K562 (cell line): Measurements from ENCODE around the gene SLK. TPM values are rescaled to one million over a fixed set of nuclear protein-coding genes. Genes with fewer than 3 reads are reported as not detected.

Experiments
- ATAC-seq: fragments of 200-7000 bp; cut with Tn5 transposase; 3 replicates; pipeline ENCODE4 v1.9.1; 2020; ENCODE audit warnings: moderate library complexity
- BruUV-seq: library from RNA; stranded (reverse); fragments of 400-500 nt; replicated peaks from 2 replicates; lab custom pipeline; 2021; lab: Mats Ljungman, UMichigan
- CTCF ChIA-PET: fragments of 300-600 bp; formaldehyde crosslinking; extraction: SDS; loops from one replicate; lab custom pipeline; 2021; ENCODE audit warnings: low intra/inter-chr PET ratio; lab: Yijun Ruan, JAX
- POLR2A ChIA-PET: fragments of 300-600, 350-650 bp; sonication (Branson Sonifier 250); formaldehyde crosslinking; extraction: SDS; loops from one replicate; lab custom pipeline; 2021; ENCODE audit warnings: antibody characterized with exemption, inconsistent platforms; lab: Yijun Ruan, JAX
- DNase-seq, 4 experiments: peaks; one replicate each; pipeline versions ENCODE4 v3.0.0 to v3.0.0-alpha.2; 2011 to 2018; ENCODE audit warnings: low spot score in 3 of 4, mixed read lengths in 3 of 4; ENCODE audit errors: extremely low read depth in 1 of 4
- FAIRE-seq: peaks from 2 replicates; lab custom pipeline; 2011; peaks lifted over from hg19 to GRCh38; lab: Jason Lieb, UNC
- H2AFZ ChIP-seq: 2 replicates; pipeline ENCODE4 v1.6.0; 2011; ENCODE audit warnings: low read depth, low read length, control low read depth, inconsistent platforms
- H3K27ac ChIP-seq: fragments of 200-600 bp; 3 replicates; pipeline ENCODE4 v1.8.0; 2011; ENCODE audit warnings: low read depth, mild to moderate bottlenecking, control low read depth, inconsistent platforms, low read length, moderate library complexity, mixed read lengths; ENCODE audit errors: extremely low read depth
- H3K27me3 ChIP-seq, 2 experiments: fragments of 300-600 bp in 1 of 2; 2 replicates in 1 of 2; 3 replicates in 1 of 2; pipeline versions ENCODE4 v1.6.0 to v1.8.0; 2011; ENCODE audit warnings: inconsistent platforms in 2 of 2, low read length in 2 of 2, mild to moderate bottlenecking in 1 of 2, mixed read lengths in 1 of 2, moderate library complexity in 1 of 2; ENCODE audit not compliant: control insufficient read depth in 2 of 2, insufficient read depth in 2 of 2
- H3K36me3 ChIP-seq: fragments of 300-600 bp; 3 replicates; pipeline ENCODE4 v1.8.0; 2011; ENCODE audit warnings: mild to moderate bottlenecking, low read length, inconsistent platforms; ENCODE audit not compliant: control insufficient read depth, insufficient read depth
- H3K4me1 ChIP-seq, 2 experiments: fragments of 200-600 bp in 1 of 2; replicated peaks in 1 of 2; 2 replicates in 1 of 2; 3 replicates in 1 of 2; pipeline versions ENCODE4 v1.5.1 to v1.8.0; 2011; ENCODE audit warnings: inconsistent platforms in 2 of 2, low read length in 2 of 2, mild to moderate bottlenecking in 1 of 2, mixed read lengths in 1 of 2, moderate library complexity in 1 of 2; ENCODE audit not compliant: control insufficient read depth in 2 of 2, insufficient read depth in 2 of 2
- H3K4me2 ChIP-seq: 2 replicates; pipeline ENCODE4 v1.6.1; 2011; ENCODE audit warnings: low read length, control low read depth, inconsistent platforms, mixed read lengths; ENCODE audit not compliant: insufficient read depth
- H3K4me3 ChIP-seq: fragments of 200-600 bp; sonication (generic), shearing (Covaris generic); 2 replicates; pipeline ENCODE4 v1.5.1; 2016; ENCODE audit warnings: control low read depth, inconsistent platforms
- H3K79me2 ChIP-seq: fragments of 200-600 bp; 3 replicates; pipeline ENCODE4 v1.8.0; 2011; ENCODE audit warnings: low read length, inconsistent platforms; ENCODE audit not compliant: control insufficient read depth, insufficient read depth
- H3K9ac ChIP-seq, 2 experiments: 2 replicates each; pipeline versions ENCODE4 v1.6.0 to v1.6.1; 2011; ENCODE audit warnings: low read depth in 2 of 2, low read length in 2 of 2, control low read depth in 1 of 2, inconsistent platforms in 1 of 2, mild to moderate bottlenecking in 1 of 2, mixed read lengths in 1 of 2; ENCODE audit not compliant: insufficient read depth in 1 of 2
- H3K9me1 ChIP-seq: one replicate; pipeline ENCODE4 v1.6.0; 2011; ENCODE audit warnings: inconsistent platforms, mild to moderate bottlenecking, low read length, moderate library complexity; ENCODE audit not compliant: control insufficient read depth, insufficient read depth
- H3K9me3 ChIP-seq: replicated peaks from 2 replicates; pipeline ENCODE4 v1.5.1; 2011; ENCODE audit warnings: low read depth, low read length, inconsistent platforms; ENCODE audit not compliant: control insufficient read depth, insufficient read depth
- H4K20me1 ChIP-seq: replicated peaks from 2 replicates; pipeline ENCODE4 v1.6.1; 2011; ENCODE audit warnings: low read length, inconsistent platforms, mixed read lengths; ENCODE audit not compliant: control insufficient read depth, insufficient read depth
- ETV5 ChIP-seq: sonication (generic); formaldehyde crosslinking; IDR thresholded peaks from 2 replicates; pipeline ENCODE4 v1.4.0; 2020; ENCODE audit warnings: low read depth, mild to moderate bottlenecking, missing genetic modification reagents
- SMAD1 ChIP-seq: fragments of 150-350 bp; IDR thresholded peaks from 2 replicates; pipeline ENCODE4 v1.6.1; 2014; ENCODE audit warnings: low read length, low read depth; ENCODE audit not compliant: partially characterized antibody
- WGBS: fragments of 100-300 bp; shearing (Covaris generic); methylation state at CpG from one replicate; pipeline ENCODE4 v1.1.6; 2016; ENCODE audit warnings: low coverage, mixed read lengths; ENCODE audit not compliant: insufficient coverage; ENCODE audit errors: missing lambda C conversion rate; 5-methylcytosine and 5-hydroxymethylcytosine counted together
- in situ Hi-C: fragments of 300-500 bp; cut with MboI; formaldehyde crosslinking; loops from 4 replicates; pipeline ENCODE4 v1.15.0; 2018; ENCODE audit warnings: inconsistent platforms, mixed read lengths
- intact Hi-C: fragments of 100-400 bp; cut with micrococcal nuclease; formaldehyde crosslinking; loops from 2 replicates; pipeline ENCODE4 v1.14.2; 2022
- polyA plus RNA-seq, 8 experiments: library from polyadenylated mRNA; depleted of rRNA in 4 of 8; stranded (reverse) in 5 of 8; unstranded in 3 of 8; fragments of >200 nt; fragmentation: Nextera tagmentation in 2 of 8; fragmentation: Illumina TruSeq in 1 of 8; extraction: Ambion mirVana in 2 of 8; extraction: Trizol in 1 of 8; gene quantifications; 2 replicates each; pipeline versions ENCODE4 v1.2.1 to v1.2.3, GENCODE V29; 2011 to 2014; ENCODE audit warnings: inconsistent platforms in 1 of 8, missing spikeins in 1 of 8
- total RNA-seq, 7 experiments: library from RNA; depleted of rRNA in 6 of 7; stranded (reverse); fragments of >200 nt in 6 of 7; fragmentation: Illumina TruSeq in 2 of 7; extraction: Trizol in 2 of 7; gene quantifications; 2 replicates each; pipeline versions ENCODE4 v1.2.1 to v1.2.3, GENCODE V29; 2011 to 2021; ENCODE audit warnings: low replicate concordance in 1 of 7

Gene SLK
- total and polyA plus RNA-seq, 9 of the 15 experiments (the other 6 are each of a cell fraction or from before 2014, with no cell fraction given): 8.2 to 40.0 (median 23.4) TPM

DNA sequence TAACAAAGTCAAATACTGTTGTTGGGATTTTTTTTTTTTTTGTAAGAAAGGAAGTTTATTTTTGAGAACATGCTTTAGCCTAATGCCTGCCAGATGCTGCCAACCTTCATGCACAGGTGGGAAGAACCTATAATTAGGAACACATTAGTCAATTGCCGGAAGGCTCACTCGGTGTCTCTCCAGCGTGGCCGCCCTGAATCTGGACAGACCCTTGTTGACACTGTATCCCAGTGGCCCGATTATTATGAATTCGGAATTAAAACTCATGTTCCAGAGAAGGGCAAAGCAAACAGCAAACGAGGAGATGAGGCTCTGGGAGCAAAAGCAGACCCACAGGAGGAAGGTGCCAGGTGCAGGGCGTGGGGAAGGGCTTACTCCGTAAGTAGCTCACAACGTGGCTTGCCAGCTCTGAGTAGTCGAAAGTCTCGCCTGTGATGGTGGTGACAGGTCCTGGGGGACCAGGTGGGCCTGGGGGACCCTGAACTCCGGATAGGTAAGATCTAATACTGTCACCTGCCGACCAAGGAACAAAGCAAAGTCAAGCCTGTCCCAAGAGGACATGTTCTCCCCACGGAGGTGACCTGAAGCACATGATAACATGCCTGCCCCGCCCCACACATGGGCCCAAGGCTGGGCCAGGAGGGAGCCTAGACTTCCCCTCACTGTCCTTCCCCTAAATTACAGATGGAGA, 70.5 kb downstream of the SLK start:
- CTCF ChIA-PET: no interaction called here
- FAIRE-seq: no peak
- H3K27me3 ChIP-seq: peaks cover 2 to 15% of the 10 kb centered on the region in 2 experiments; a peak in 3 of 5 replicates
- DNase-seq: no peak
- POLR2A ChIA-PET: no interaction called here
- no peak for ATAC-seq
- no peak for TF ChIP-seq ETV5
- H3K4me3 ChIP-seq: no peak overlapping the region
- H3K4me1 ChIP-seq: peaks cover 0 to 5% of the 10 kb centered on the region in 2 experiments; a peak in 2 of 5 replicates
- no peaks in the 10 kb centered on the region for H3K79me2 ChIP-seq
- no TSS peak for BruUV-seq
- 25% methylated on average over 12 of the region's 16 CpGs for WGBS
- intact Hi-C loops: no loop called here
- H3K4me2 ChIP-seq: no peak overlapping the region
- no peaks in the 10 kb centered on the region for H4K20me1 ChIP-seq
- H3K36me3 ChIP-seq: no peaks in the 10 kb centered on the region
- H3K9ac ChIP-seq: no peak overlapping the region
- no peak overlapping the region for H3K27ac ChIP-seq
- H2AFZ ChIP-seq: no peak overlapping the region
- no peaks in the 10 kb centered on the region for H3K9me3 ChIP-seq
- in situ Hi-C loops: no loop called here
- H3K9me1 ChIP-seq: no peaks in the 10 kb centered on the region

DNA sequence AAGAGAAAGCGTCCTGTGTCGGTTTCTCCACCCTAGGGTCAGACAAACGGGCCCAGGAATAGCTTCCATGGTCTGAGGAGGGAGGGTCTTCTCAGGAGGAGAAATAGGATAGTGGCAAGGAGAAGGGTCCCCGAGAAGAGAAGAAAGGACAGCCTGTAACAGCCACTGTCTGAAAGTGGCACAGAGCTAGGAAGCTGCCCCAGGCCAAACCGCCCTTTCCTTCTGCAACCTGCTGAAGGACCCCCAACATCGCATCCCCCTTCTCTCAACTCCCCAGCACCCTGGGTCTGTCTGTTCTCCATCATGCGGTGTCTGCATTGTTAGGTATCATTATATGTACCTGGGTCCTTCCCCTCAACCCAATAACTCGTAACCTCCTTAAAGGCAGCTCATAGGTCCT, 71.6 kb downstream of the SLK start:
- Histone ChIP-seq H3K9me3 (no peaks in the 10 kb centered on the region), H3K4me1 (peaks cover 0 to 5% of the 10 kb centered on the region in 2 experiments; a peak in 2 of 5 replicates), H3K4me2 (no peak overlapping the region), H3K27ac (no peak overlapping the region), H3K36me3 (no peaks in the 10 kb centered on the region), H3K27me3 (peaks cover 2 to 23% of the 10 kb centered on the region in 2 experiments; a peak in 3 of 5 replicates), H2AFZ (no peak overlapping the region), H4K20me1 (no peaks in the 10 kb centered on the region), H3K4me3 (no peak overlapping the region), H3K9me1 (no peaks in the 10 kb centered on the region), H3K9ac (no peak overlapping the region), H3K79me2 (no peaks in the 10 kb centered on the region)
- intact Hi-C loops: no loop called here
- no TSS peak for BruUV-seq
- in situ Hi-C loops: no loop called here
- ATAC-seq (no peak), FAIRE-seq (no peak)
- TF ChIP-seq SMAD1: no peak
- TF ChIP-seq, all 486 proteins: peak for 0
- ChIA-PET POLR2A (no interaction called here), CTCF (no interaction called here)
- 25% methylated on average over 6 of the region's 8 CpGs for WGBS
- DNase-seq: no peak
